HG02798 (cell line): ENCODE measurements around the gene THSD4.
"Not testable (repeated sequence)": the region's sequence is repeated elsewhere in the genome, so short reads cannot be mapped to it uniquely, and the experiment has no call there.

Experiments used
- ATAC-seq: cut with Tn5 transposase; IDR thresholded peaks from one replicate; pipeline ENCODE4 v1.9.1; 2021; ENCODE audit warnings: mild to moderate bottlenecking; ENCODE audit not compliant: unreplicated experiment, poor library complexity

THSD4 gene

GRCh38 chr15:71708741-71709140 is 593.5 kb downstream of the THSD4 start:
- ATAC-seq: no peak

- ATAC-seq: no peak
Observed at GRCh38 chr15:71709808-71710418, 594.6 kb downstream of the THSD4 start.

- no peak for ATAC-seq
Observed at GRCh38 chr15:71712182-71712581, 596.9 kb downstream of the THSD4 start.

- ATAC-seq: no peak
Observed at GRCh38 chr15:71713191-71713809, 598.0 kb downstream of the THSD4 start.

GRCh38 chr15:71715914-71716313 is 600.6 kb downstream of the THSD4 start:
- no peak for ATAC-seq

GRCh38 chr15:71716990-71717389 is 601.7 kb downstream of the THSD4 start:
- ATAC-seq: no peak

GRCh38 chr15:71718116-71718910 is 603.0 kb downstream of the THSD4 start:
- no peak for ATAC-seq

- ATAC-seq: no peak
Observed at GRCh38 chr15:71723344-71723743, 608.1 kb downstream of the THSD4 start.

GRCh38 chr15:71725207-71725955 is 610.1 kb downstream of the THSD4 start:
- not testable (repeated sequence) for ATAC-seq

GRCh38 chr15:71728881-71729280 is 613.6 kb downstream of the THSD4 start:
- no peak for ATAC-seq

- ATAC-seq: no peak
Observed at GRCh38 chr15:71729319-71729718, 614.0 kb downstream of the THSD4 start.

- ATAC-seq: peak; percentile 68
Observed at GRCh38 chr15:71730277-71731144, 615.2 kb downstream of the THSD4 start.

- ATAC-seq: no peak
Observed at GRCh38 chr15:71732636-71733035, 617.4 kb downstream of the THSD4 start.

GRCh38 chr15:71733122-71733521 is 617.9 kb downstream of the THSD4 start:
- no peak for ATAC-seq

GRCh38 chr15:71734709-71735384 is 619.6 kb downstream of the THSD4 start:
- no peak for ATAC-seq

- no peak for ATAC-seq
Observed at GRCh38 chr15:71735385-71735757, 620.1 kb downstream of the THSD4 start.

- no peak for ATAC-seq
Observed at GRCh38 chr15:71736286-71736947, 621.1 kb downstream of the THSD4 start.

GRCh38 chr15:71737761-71738160 is 622.5 kb downstream of the THSD4 start:
- no peak for ATAC-seq

GRCh38 chr15:71739355-71739754 is 624.1 kb downstream of the THSD4 start:
- ATAC-seq: no peak
